Mucosa of rectum (tissue), 2 donors: Measurements from ENCODE around the gene ZC3H15.
"Not testable (repeated sequence)": the region's sequence is repeated elsewhere in the genome, so short reads cannot be mapped to it uniquely, and the experiment has no call there.

ENCODE experiments used
- H3K27ac ChIP-seq, 2 donors: one replicate each; pipeline ENCODE4 v1.7.0; 2013; ENCODE audit warnings: inconsistent platforms in 2 of 2, low read depth in 2 of 2, low read length in 2 of 2
- H3K27me3 ChIP-seq, 2 donors: one replicate each; pipeline ENCODE4 v1.7.0; 2013; ENCODE audit warnings: low read length in 2 of 2; ENCODE audit not compliant: control insufficient read depth in 2 of 2, insufficient read depth in 2 of 2
- H3K36me3 ChIP-seq, 2 donors: one replicate each; pipeline ENCODE4 v1.7.0; 2013; ENCODE audit warnings: low read length in 2 of 2; ENCODE audit not compliant: control insufficient read depth in 2 of 2, insufficient read depth in 2 of 2
- H3K4me1 ChIP-seq, 2 donors: one replicate each; pipeline ENCODE4 v1.7.0; 2013; ENCODE audit warnings: low read length in 2 of 2, mild to moderate bottlenecking in 1 of 2; ENCODE audit not compliant: control insufficient read depth in 2 of 2, insufficient read depth in 2 of 2
- H3K4me3 ChIP-seq, 2 donors: one replicate each; pipeline ENCODE4 v1.7.0; 2013; ENCODE audit warnings: low read length in 2 of 2
- H3K9ac ChIP-seq, 2 donors: one replicate each; pipeline ENCODE4 v1.7.0; 2013; ENCODE audit warnings: low read length in 2 of 2, low read depth in 1 of 2, mild to moderate bottlenecking in 1 of 2
- H3K9me3 ChIP-seq, 2 donors: one replicate each; pipeline ENCODE4 v1.7.0; 2013; ENCODE audit warnings: low read length in 2 of 2; ENCODE audit not compliant: control insufficient read depth in 2 of 2
- donor health status: healthy.
- donor health status: Normal muscosa, but diverticular disease.

Gene ZC3H15

DNA sequence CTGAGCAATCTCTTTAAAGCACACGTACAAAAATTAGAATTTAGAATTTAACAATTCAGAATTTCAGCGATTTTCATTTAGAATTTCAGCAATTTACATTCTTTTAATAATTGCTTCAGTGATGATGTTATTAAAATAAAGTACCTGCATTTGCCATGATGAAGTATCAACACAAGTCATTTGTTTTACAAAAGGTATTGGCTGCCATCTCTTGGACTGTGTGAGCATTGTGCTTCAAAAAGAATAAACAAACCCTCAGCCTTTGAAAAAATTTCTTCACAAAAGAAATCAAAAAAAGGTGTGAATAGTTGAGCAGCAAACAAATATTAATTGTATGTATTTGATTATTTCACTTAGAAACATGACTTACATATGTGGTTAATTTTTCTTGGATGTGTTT lies 27.1 kb upstream of the ZC3H15 start:
- Histone ChIP-seq H3K4me3 (no peak overlapping the region), H3K36me3 (peaks cover 0 to 5% of the 10 kb centered on the region in 2 donors), H3K27ac (no peak overlapping the region), H3K27me3 (no peaks in the 10 kb centered on the region), H3K9ac (no peak overlapping the region), H3K4me1 (no peaks in the 10 kb centered on the region), H3K9me3 (no peaks in the 10 kb centered on the region)

- H3K4me3 ChIP-seq: no peak overlapping the region
- H3K36me3 ChIP-seq: no peaks in the 10 kb centered on the region
- H3K27ac ChIP-seq: no peak overlapping the region
- no peak overlapping the region for H3K9ac ChIP-seq
- no peaks in the 10 kb centered on the region for H3K9me3 ChIP-seq
- no peaks in the 10 kb centered on the region for H3K4me1 ChIP-seq
- no peaks in the 10 kb centered on the region for H3K27me3 ChIP-seq
Measured at GRCh38 chr2:186460465-186460864, 25.6 kb upstream of the ZC3H15 start.

GRCh38 chr2:186466743-186467142 lies 19.3 kb upstream of the ZC3H15 start:
- Histone ChIP-seq H3K27me3 (no peaks in the 10 kb centered on the region), H3K4me1 (no peaks in the 10 kb centered on the region)

GRCh38 chr2:186467421-186467820 lies 18.6 kb upstream of the ZC3H15 start:
- Histone ChIP-seq H3K9ac (no peak overlapping the region), H3K36me3 (no peaks in the 10 kb centered on the region), H3K4me1 (no peaks in the 10 kb centered on the region), H3K27me3 (no peaks in the 10 kb centered on the region), H3K4me3 (no peak overlapping the region), H3K27ac (no peak overlapping the region), H3K9me3 (no peaks in the 10 kb centered on the region)

More at GRCh38 chr2:186466743-186467142, 19.3 kb upstream of the ZC3H15 start:
- H3K27ac ChIP-seq: no peak overlapping the region
- H3K9ac ChIP-seq: no peak overlapping the region
- H3K9me3 ChIP-seq: no peaks in the 10 kb centered on the region
- H3K4me3 ChIP-seq: no peak overlapping the region
- no peaks in the 10 kb centered on the region for H3K36me3 ChIP-seq

- H3K27ac ChIP-seq, H3K36me3 ChIP-seq: not testable (repeated sequence)
Measured at GRCh38 chr2:186472722-186473493, 13.2 kb upstream of the ZC3H15 start.

DNA sequence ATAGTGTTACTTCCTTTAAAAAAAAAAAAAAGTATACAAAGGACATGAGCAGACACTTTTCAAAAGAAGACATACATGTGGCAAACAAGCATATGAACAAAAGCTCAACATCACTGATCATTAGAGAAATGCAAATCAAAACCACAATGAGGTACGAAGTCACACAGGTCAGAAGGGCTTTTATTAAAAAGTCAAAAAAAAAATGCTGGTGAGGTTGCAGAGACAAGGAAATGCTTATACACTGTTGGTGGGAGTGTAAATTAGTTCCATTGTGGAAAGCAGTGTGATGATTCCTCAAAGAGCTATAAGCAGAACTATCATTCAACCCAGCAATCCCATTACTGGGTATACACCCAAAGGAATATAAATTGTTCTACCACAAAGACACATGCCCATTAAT lies 11.8 kb upstream of the ZC3H15 start:
- not testable (repeated sequence) for H3K9me3 ChIP-seq, H3K9ac ChIP-seq, H3K27ac ChIP-seq, H3K4me1 ChIP-seq, H3K4me3 ChIP-seq, H3K27me3 ChIP-seq, H3K36me3 ChIP-seq

More at GRCh38 chr2:186472722-186473493, 13.2 kb upstream of the ZC3H15 start:
- H3K4me3 ChIP-seq, H3K9me3 ChIP-seq, H3K4me1 ChIP-seq, H3K27me3 ChIP-seq, H3K9ac ChIP-seq: not testable (repeated sequence)

DNA sequence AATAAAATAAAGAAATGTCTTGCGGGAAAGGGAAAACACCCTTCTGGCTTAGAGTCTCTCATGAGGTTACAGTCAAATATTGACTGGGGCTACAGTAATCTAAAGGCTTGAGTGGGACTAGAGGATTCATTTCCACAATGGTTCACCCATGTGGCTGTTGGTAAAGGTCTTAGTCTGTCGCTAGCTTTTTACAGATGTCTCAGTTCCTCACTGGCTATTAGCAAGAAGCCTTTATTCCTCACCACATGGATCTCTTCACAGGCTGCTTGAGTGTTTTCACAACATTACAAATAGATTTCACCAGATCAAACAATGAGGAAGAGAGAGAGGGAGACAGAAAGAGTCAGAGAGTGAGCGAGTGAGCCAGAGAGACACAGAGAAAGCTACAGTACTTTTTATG lies 8.3 kb upstream of the ZC3H15 start:
- no peaks in the 10 kb centered on the region for H3K36me3 ChIP-seq
- H3K9ac ChIP-seq: no peak overlapping the region
- H3K27ac ChIP-seq: no peak overlapping the region
- H3K4me3 ChIP-seq: no peak overlapping the region
- no peaks in the 10 kb centered on the region for H3K27me3 ChIP-seq
- no peaks in the 10 kb centered on the region for H3K9me3 ChIP-seq
- H3K4me1 ChIP-seq: no peaks in the 10 kb centered on the region

GRCh38 chr2:186480991-186481390 lies 5.1 kb upstream of the ZC3H15 start:
- Histone ChIP-seq H3K4me3 (no peak overlapping the region), H3K27ac (no peak overlapping the region), H3K9me3 (no peaks in the 10 kb centered on the region), H3K9ac (no peak overlapping the region), H3K4me1 (peaks cover 8 to 9% of the 10 kb centered on the region in 2 donors), H3K27me3 (no peaks in the 10 kb centered on the region), H3K36me3 (no peaks in the 10 kb centered on the region)

DNA sequence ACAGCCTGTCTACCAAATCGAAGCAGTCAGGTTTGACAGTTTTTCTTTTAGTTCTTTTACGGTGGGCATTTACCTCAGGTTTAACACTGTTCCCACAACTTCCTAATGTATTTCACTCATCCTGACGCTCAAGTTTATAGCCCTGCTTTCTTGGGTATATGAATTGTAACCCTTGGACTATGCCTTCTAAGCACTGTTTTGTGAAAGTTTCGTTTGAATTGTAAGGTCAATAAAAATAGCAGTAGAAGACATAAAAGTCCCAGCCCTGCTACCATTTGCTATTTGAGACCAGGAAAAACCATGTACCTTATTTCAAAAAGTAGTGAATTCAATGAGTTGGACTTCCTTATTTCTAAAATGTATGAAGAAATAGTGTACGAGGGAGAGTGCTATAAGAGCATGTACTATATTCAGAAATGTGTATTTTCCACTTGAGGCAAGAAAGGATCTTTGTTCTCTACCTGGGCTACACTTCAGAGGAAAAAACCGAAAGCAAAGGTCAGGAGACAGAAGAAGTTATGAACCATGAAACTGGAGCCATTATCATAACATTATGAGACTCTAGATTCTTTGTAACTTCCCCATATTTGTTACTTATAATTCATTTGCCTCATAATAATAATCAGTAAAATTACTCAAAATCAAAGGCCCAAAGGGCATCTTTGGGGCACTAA lies 1.9 kb upstream of the ZC3H15 start:
- Histone ChIP-seq H3K4me3 (peak overlapping the region; percentile 88 to 97), H3K9ac (peak overlapping the region in 1 of 2 donors; percentile 26), H3K9me3 (no peaks in the 10 kb centered on the region), H3K27ac (peak overlapping the region; percentile 74 to 80), H3K36me3 (no peaks in the 10 kb centered on the region), H3K4me1 (peaks cover 22 to 23% of the 10 kb centered on the region in 2 donors), H3K27me3 (no peaks in the 10 kb centered on the region)

DNA sequence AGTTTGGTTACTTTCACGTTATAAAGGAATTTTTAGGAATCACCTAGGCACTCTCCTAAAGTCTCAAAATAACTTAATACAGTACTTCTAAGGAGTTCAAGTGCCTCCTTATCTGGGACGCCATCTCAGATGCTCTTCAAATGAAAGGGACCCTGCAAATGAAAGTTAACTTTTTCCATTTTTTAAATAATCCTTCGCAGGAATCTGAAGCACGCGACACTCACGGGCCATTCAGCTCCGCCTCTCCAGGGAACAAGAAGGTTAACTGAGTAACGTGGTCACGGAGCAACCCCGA lies 537 bp upstream of the ZC3H15 start:
- Histone ChIP-seq H3K27ac (peak overlapping the region; percentile 89 to 96), H3K4me3 (peak overlapping the region; percentile 88 to 97), H3K36me3 (no peaks in the 10 kb centered on the region), H3K9ac (peak overlapping the region; percentile 92 to 93), H3K9me3 (no peaks in the 10 kb centered on the region), H3K27me3 (no peaks in the 10 kb centered on the region), H3K4me1 (peaks cover 22 to 23% of the 10 kb centered on the region in 2 donors)
